Fibroblast of lung (primary cell): ENCODE measurements around the gene PHACTR2. TPM values are rescaled to one million over a fixed set of nuclear protein-coding genes. Genes with fewer than 3 reads are reported as not detected.
"Not testable (repeated sequence)": the region's sequence is repeated elsewhere in the genome, so short reads cannot be mapped to it uniquely, and the experiment has no call there.

Experiments used
- DNase-seq, 2 donors: peaks; one replicate each; pipeline versions ENCODE4 v3.0.0 to v3.0.0-alpha.2; 2010; ENCODE audit warnings: low read depth in 2 of 2
- H2AFZ ChIP-seq: 2 replicates; pipeline ENCODE4 v1.5.1; 2012; ENCODE audit warnings: low read length, control low read depth, inconsistent platforms
- H3K27ac ChIP-seq: 2 replicates; pipeline ENCODE4 v1.5.1; 2011; ENCODE audit warnings: low read length, control low read depth; ENCODE audit not compliant: insufficient read depth
- H3K27me3 ChIP-seq: 2 replicates; pipeline ENCODE4 v1.5.1; 2011; ENCODE audit warnings: mild to moderate bottlenecking, low read length; ENCODE audit not compliant: control insufficient read depth, insufficient read depth
- H3K36me3 ChIP-seq: 2 replicates; pipeline ENCODE4 v1.5.1; 2011; ENCODE audit warnings: low read length; ENCODE audit not compliant: control insufficient read depth, insufficient read depth
- H3K4me1 ChIP-seq: 2 replicates; pipeline ENCODE4 v1.5.1; 2011; ENCODE audit warnings: low read length; ENCODE audit not compliant: control insufficient read depth, insufficient read depth; ENCODE audit errors: extremely low read depth
- H3K4me2 ChIP-seq: 2 replicates; pipeline ENCODE4 v1.5.1; 2011; ENCODE audit warnings: low read length, control low read depth; ENCODE audit not compliant: insufficient read depth; ENCODE audit errors: extremely low read depth
- H3K4me3 ChIP-seq, 4 experiments: fragments of 200-600 bp in 1 of 4; sonication (generic) in 1 of 4; replicated peaks in 1 of 4; 2 replicates each; pipeline ENCODE4 v1.5.1; 2011 to 2016; ENCODE audit warnings: low read length in 4 of 4, low read depth in 3 of 4, mild to moderate bottlenecking in 3 of 4, control low read depth in 2 of 4, inconsistent platforms in 1 of 4, mixed read lengths in 1 of 4; ENCODE audit not compliant: insufficient read depth in 1 of 4; ENCODE audit errors: control extremely low read depth in 1 of 4
- H3K79me2 ChIP-seq: 2 replicates; pipeline ENCODE4 v1.5.1; 2012; ENCODE audit warnings: mild to moderate bottlenecking, low read length, inconsistent platforms; ENCODE audit not compliant: control insufficient read depth, insufficient read depth
- H3K9ac ChIP-seq: 2 replicates; pipeline ENCODE4 v1.5.1; 2011; ENCODE audit warnings: mild to moderate bottlenecking, low read length, control low read depth; ENCODE audit not compliant: insufficient read depth
- H3K9me3 ChIP-seq: 2 replicates; pipeline ENCODE4 v1.5.1; 2012; ENCODE audit warnings: low read depth, low read length; ENCODE audit not compliant: control insufficient read depth, insufficient read depth
- H4K20me1 ChIP-seq: 2 replicates; pipeline ENCODE4 v1.5.1; 2011; ENCODE audit warnings: low read length; ENCODE audit not compliant: control insufficient read depth, insufficient read depth; ENCODE audit errors: extremely low read depth
- CTCF ChIP-seq, 2 donors: IDR thresholded peaks in 1 of 2; conservative IDR thresholded peaks in 1 of 2; 1 replicate in 1 of 2; 2 replicates in 1 of 2; pipeline ENCODE4 v1.5.1; 2011 to 2012; ENCODE audit warnings: low read length in 2 of 2, control low read depth in 1 of 2, inconsistent platforms in 1 of 2, low read depth in 1 of 2, mild to moderate bottlenecking in 1 of 2
- EZH2 ChIP-seq: IDR thresholded peaks from 2 replicates; pipeline ENCODE4 v1.5.1; 2012; ENCODE audit warnings: low read length, control low read depth, mild to moderate bottlenecking; ENCODE audit errors: missing control alignments
- polyA plus RNA-seq, 2 donors: library from polyadenylated mRNA; depleted of rRNA in 1 of 2; stranded (reverse) in 1 of 2; unstranded in 1 of 2; fragments of >200 nt; gene quantifications; 2 replicates each; pipeline ENCODE4 v1.2.1, GENCODE V29; 2011 to 2012; ENCODE audit warnings: missing spikeins in 1 of 2
- total RNA-seq: library from RNA; depleted of rRNA; stranded (reverse); fragments of >200 nt; gene quantifications from 2 replicates; pipeline ENCODE4 v1.2.1, GENCODE V29; 2014

Gene PHACTR2
- total and polyA plus RNA-seq, 2 donors (not counting 1 experiment from before 2014, with no cell fraction given), result 40.1 to 55.0 TPM

GRCh38 chr6:143733510-143733909 lies 55.7 kb downstream of the PHACTR2 start:
- no peaks in the 10 kb centered on the region for H4K20me1 ChIP-seq
- no peaks in the 10 kb centered on the region for H3K36me3 ChIP-seq
- no peaks in the 10 kb centered on the region for H3K79me2 ChIP-seq
- H3K9ac ChIP-seq, result no peak overlapping the region
- H3K4me2 ChIP-seq, result no peak overlapping the region
- H3K9me3 ChIP-seq, result no peaks in the 10 kb centered on the region
- no peak overlapping the region for H3K27ac ChIP-seq
- no peak overlapping the region for H3K4me3 ChIP-seq
- TF ChIP-seq EZH2 (no peak), CTCF (conservative IDR thresholded peaks at IDR 0.05 in 1 of 2, IDR thresholded peaks at IDR 0.05 in 1 of 2; ENCODE audit: low read depth in 1 of 2, low read length in 2 of 2) (no peak)
- H3K4me1 ChIP-seq, result no peaks in the 10 kb centered on the region
- H2AFZ ChIP-seq, result no peak overlapping the region
- no peaks in the 10 kb centered on the region for H3K27me3 ChIP-seq
- no peak for DNase-seq

GRCh38 chr6:143734641-143735063 lies 56.9 kb downstream of the PHACTR2 start:
- no peaks in the 10 kb centered on the region for H3K9me3 ChIP-seq
- DNase-seq, result no peak
- no peak overlapping the region for H3K4me3 ChIP-seq
- H3K27ac ChIP-seq, result no peak overlapping the region
- no peak overlapping the region for H3K4me2 ChIP-seq
- H3K27me3 ChIP-seq, result no peaks in the 10 kb centered on the region
- H3K9ac ChIP-seq, result no peak overlapping the region
- H3K79me2 ChIP-seq, result no peaks in the 10 kb centered on the region
- TF ChIP-seq CTCF (conservative IDR thresholded peaks at IDR 0.05 in 1 of 2, IDR thresholded peaks at IDR 0.05 in 1 of 2; ENCODE audit: low read depth in 1 of 2, low read length in 2 of 2) (no peak), EZH2 (no peak)
- no peaks in the 10 kb centered on the region for H3K4me1 ChIP-seq
- no peaks in the 10 kb centered on the region for H3K36me3 ChIP-seq
- H2AFZ ChIP-seq, result no peak overlapping the region
- H4K20me1 ChIP-seq, result no peaks in the 10 kb centered on the region

DNA sequence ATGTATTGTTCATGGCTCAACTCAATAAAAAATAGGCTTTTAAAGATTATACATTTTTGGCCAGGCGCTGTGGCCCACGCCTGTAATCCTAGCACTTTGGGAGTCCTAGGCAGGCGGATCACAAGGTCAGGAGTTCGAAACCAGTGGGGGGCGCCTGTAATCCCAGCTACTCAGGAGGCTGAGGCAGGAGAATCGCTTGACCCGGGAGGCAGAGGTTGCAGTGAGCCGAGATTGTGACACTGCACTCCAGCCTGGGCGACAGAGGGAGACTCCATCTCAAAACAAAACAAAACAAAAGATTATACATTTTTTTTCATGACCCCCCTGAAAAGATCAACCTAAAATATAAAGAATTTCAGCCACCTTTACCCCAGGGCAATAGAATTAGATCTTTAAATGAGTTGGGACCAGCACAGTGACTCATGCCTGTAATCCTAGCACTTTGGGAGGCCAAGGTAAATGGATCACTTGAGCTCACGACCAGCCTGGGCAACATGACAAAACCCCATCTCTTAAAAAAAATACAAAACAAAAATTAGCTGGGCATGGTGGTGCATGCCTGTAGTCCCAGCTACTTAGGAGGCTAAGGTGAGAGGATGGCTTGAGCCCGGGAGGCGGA lies 60.4 kb downstream of the PHACTR2 start:
- not testable (repeated sequence) for H3K9me3 ChIP-seq, DNase-seq, H3K79me2 ChIP-seq

More for the DNA sequence above, 60.4 kb downstream of the PHACTR2 start:
- H3K4me1 ChIP-seq, H3K4me2 ChIP-seq, H4K20me1 ChIP-seq, H2AFZ ChIP-seq, H3K27ac ChIP-seq, H3K9ac ChIP-seq, H3K27me3 ChIP-seq, H3K4me3 ChIP-seq, H3K36me3 ChIP-seq: not testable (repeated sequence)
